ENCODE measurements around the gene CBX3. TPM values are rescaled to one million over a fixed set of nuclear protein-coding genes. Genes with fewer than 3 reads are reported as not detected.
A peak's percentile ranks its signal among the peaks of the same experiment; 100 is the strongest.

Gene CBX3
- total and polyA plus RNA-seq, 2 of the 13 experiments (the other 11 are each of a cell fraction or from before 2014, with no cell fraction given) = 53.9 to 249 TPM

DNA sequence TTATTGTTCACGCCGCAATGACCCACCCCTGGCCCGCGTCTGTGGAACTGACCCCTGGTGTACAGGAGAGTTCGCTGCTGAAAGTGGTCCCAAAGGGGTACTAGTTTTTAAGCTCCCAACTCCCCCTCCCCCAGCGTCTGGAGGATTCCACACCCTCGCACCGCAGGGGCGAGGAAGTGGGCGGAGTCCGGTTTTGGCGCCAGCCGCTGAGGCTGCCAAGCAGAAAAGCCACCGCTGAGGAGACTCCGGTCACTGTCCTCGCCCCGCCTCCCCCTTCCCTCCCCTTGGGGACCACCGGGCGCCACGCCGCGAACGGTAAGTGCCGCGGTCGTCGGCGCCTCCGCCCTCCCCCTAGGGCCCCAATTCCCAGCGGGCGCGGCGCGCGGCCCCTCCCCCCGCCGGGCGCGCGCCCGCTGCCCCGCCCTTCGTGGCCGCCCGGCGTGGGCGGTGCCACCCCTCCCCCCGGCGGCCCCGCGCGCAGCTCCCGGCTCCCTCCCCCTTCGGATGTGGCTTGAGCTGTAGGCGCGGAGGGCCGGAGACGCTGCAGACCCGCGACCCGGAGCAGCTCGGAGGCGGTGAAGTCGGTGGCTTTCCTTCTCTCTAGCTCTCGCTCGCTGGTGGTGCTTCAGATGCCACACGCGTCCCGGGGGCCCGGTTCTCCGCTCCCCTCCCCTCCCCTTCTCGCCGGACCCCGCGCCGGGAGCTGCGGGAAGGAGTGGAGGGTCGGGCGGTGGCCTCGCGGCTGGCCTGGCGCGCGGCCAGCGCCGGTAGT is at the start of gene CBX3 (continued):
- TF ChIP-seq, protein P1, sequence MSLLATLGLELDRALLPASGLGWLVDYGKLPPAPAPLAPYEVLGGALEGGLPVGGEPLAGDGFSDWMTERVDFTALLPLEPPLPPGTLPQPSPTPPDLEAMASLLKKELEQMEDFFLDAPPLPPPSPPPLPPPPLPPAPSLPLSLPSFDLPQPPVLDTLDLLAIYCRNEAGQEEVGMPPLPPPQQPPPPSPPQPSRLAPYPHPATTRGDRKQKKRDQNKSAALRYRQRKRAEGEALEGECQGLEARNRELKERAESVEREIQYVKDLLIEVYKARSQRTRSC (CRISPR knock-in tag; IDR thresholded peaks at IDR 0.05; ENCODE audit: low read depth) = peak; percentile 68; the same call in 1 of the 2 replicates
- TF ChIP-seq ZBTB38 (CRISPR knock-in tag; IDR thresholded peaks at IDR 0.05) = 0 out of 2 replicates have a peak, but pooled peaks have one; percentile 14
- no peak for TF ChIP-seq NFIB (CRISPR knock-in tag; IDR thresholded peaks at IDR 0.05; ENCODE audit: borderline replicate concordance)
- peak; percentile 75; the same call in 1 of the 2 replicates for TF ChIP-seq ZNF749 (CRISPR knock-in tag; IDR thresholded peaks at IDR 0.05; ENCODE audit: borderline replicate concordance)
- TF ChIP-seq CENPT (CRISPR knock-in tag; IDR thresholded peaks at IDR 0.05; ENCODE audit: low read depth) = no peak
- TF ChIP-seq, protein P2, sequence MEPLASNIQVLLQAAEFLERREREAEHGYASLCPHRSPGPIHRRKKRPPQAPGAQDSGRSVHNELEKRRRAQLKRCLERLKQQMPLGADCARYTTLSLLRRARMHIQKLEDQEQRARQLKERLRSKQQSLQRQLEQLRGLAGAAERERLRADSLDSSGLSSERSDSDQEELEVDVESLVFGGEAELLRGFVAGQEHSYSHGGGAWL (CRISPR knock-in tag; IDR thresholded peaks at IDR 0.05) = peak; percentile 58; the same call in 1 of the 2 replicates
- no peak for TF ChIP-seq IKZF1 (IDR thresholded peaks at IDR 0.05)
- TF ChIP-seq JARID2 (CRISPR knock-in tag; IDR thresholded peaks at IDR 0.05; ENCODE audit: insufficient replicate concordance) = no peak
- no peak for TF ChIP-seq SRF (IDR thresholded peaks at IDR 0.05; ENCODE audit: low read depth, low read length)
- 0 out of 2 replicates have a peak, but pooled peaks have one; percentile 30 for TF ChIP-seq FOSL2 (CRISPR knock-in tag; IDR thresholded peaks at IDR 0.05)
- TF ChIP-seq, protein P3, sequence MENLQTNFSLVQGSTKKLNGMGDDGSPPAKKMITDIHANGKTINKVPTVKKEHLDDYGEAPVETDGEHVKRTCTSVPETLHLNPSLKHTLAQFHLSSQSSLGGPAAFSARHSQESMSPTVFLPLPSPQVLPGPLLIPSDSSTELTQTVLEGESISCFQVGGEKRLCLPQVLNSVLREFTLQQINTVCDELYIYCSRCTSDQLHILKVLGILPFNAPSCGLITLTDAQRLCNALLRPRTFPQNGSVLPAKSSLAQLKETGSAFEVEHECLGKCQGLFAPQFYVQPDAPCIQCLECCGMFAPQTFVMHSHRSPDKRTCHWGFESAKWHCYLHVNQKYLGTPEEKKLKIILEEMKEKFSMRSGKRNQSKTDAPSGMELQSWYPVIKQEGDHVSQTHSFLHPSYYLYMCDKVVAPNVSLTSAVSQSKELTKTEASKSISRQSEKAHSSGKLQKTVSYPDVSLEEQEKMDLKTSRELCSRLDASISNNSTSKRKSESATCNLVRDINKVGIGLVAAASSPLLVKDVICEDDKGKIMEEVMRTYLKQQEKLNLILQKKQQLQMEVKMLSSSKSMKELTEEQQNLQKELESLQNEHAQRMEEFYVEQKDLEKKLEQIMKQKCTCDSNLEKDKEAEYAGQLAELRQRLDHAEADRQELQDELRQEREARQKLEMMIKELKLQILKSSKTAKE (CRISPR knock-in tag; IDR thresholded peaks at IDR 0.05; ENCODE audit: borderline replicate concordance) = peak; percentile 33; the same call in 1 of the 2 replicates
- TF ChIP-seq POLR2AphosphoS5 (IDR thresholded peaks at IDR 0.05; ENCODE audit: low read depth, low read length) = peak; percentile 80
- TF ChIP-seq, protein P4, sequence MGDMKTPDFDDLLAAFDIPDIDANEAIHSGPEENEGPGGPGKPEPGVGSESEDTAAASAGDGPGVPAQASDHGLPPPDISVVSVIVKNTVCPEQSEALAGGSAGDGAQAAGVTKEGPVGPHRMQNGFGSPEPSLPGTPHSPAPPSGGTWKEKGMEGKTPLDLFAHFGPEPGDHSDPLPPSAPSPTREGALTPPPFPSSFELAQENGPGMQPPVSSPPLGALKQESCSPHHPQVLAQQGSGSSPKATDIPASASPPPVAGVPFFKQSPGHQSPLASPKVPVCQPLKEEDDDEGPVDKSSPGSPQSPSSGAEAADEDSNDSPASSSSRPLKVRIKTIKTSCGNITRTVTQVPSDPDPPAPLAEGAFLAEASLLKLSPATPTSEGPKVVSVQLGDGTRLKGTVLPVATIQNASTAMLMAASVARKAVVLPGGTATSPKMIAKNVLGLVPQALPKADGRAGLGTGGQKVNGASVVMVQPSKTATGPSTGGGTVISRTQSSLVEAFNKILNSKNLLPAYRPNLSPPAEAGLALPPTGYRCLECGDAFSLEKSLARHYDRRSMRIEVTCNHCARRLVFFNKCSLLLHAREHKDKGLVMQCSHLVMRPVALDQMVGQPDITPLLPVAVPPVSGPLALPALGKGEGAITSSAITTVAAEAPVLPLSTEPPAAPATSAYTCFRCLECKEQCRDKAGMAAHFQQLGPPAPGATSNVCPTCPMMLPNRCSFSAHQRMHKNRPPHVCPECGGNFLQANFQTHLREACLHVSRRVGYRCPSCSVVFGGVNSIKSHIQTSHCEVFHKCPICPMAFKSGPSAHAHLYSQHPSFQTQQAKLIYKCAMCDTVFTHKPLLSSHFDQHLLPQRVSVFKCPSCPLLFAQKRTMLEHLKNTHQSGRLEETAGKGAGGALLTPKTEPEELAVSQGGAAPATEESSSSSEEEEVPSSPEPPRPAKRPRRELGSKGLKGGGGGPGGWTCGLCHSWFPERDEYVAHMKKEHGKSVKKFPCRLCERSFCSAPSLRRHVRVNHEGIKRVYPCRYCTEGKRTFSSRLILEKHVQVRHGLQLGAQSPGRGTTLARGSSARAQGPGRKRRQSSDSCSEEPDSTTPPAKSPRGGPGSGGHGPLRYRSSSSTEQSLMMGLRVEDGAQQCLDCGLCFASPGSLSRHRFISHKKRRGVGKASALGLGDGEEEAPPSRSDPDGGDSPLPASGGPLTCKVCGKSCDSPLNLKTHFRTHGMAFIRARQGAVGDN (CRISPR knock-in tag; IDR thresholded peaks at IDR 0.05) = peak; percentile 64
- TF ChIP-seq, protein P5, sequence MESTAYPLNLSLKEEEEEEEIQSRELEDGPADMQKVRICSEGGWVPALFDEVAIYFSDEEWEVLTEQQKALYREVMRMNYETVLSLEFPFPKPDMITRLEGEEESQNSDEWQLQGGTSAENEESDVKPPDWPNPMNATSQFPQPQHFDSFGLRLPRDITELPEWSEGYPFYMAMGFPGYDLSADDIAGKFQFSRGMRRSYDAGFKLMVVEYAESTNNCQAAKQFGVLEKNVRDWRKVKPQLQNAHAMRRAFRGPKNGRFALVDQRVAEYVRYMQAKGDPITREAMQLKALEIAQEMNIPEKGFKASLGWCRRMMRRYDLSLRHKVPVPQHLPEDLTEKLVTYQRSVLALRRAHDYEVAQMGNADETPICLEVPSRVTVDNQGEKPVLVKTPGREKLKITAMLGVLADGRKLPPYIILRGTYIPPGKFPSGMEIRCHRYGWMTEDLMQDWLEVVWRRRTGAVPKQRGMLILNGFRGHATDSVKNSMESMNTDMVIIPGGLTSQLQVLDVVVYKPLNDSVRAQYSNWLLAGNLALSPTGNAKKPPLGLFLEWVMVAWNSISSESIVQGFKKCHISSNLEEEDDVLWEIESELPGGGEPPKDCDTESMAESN (CRISPR knock-in tag; conservative IDR thresholded peaks at IDR 0.05) = 0 out of 2 replicates have a peak, but pooled peaks have one; percentile 6
- no peak for TF ChIP-seq ARNT (IDR thresholded peaks at IDR 0.05)
- TF ChIP-seq, protein P6, sequence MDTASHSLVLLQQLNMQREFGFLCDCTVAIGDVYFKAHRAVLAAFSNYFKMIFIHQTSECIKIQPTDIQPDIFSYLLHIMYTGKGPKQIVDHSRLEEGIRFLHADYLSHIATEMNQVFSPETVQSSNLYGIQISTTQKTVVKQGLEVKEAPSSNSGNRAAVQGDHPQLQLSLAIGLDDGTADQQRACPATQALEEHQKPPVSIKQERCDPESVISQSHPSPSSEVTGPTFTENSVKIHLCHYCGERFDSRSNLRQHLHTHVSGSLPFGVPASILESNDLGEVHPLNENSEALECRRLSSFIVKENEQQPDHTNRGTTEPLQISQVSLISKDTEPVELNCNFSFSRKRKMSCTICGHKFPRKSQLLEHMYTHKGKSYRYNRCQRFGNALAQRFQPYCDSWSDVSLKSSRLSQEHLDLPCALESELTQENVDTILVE (CRISPR knock-in tag; IDR thresholded peaks at IDR 0.05) = peak; percentile 54; the same call in 1 of the 2 replicates
- peak; percentile 25 for TF ChIP-seq TAF15 (IDR thresholded peaks at IDR 0.05; ENCODE audit: low read depth, low read length, poor library complexity, severe bottlenecking)
- TF ChIP-seq SP5 (CRISPR knock-in tag; IDR thresholded peaks at IDR 0.05; ENCODE audit: borderline replicate concordance, low read depth) = peak; percentile 79

Measured in HepG2 (cell line).